Measurements from ENCODE around the gene VPS13A.

DNA sequence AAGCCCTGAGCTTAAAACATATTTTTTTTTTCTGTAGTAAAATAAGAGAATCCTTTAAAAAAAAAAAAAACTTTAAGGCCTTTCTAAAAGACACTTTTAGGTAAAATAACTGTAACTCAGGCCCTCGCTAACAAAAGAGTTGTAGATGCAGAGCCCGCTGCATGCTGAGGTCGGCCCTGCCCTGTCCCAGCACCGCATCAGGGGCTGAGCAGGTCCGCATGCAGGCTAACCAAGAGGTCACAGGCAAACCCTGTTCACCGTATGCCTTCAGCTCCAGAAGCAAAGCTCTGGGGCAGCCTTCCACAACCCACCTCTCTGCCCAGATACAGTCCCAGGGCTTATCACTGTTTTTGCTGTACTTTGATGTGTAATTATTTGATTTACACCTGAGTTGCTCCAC lies 254.7 kb downstream of the VPS13A start:
- TF ChIP-seq POLR2A (IDR thresholded peaks at IDR 0.05; ENCODE audit: borderline replicate concordance, extremely low read depth, insufficient read depth, insufficient read length) (no peak), CEBPB (IDR thresholded peaks at IDR 0.05; ENCODE audit: low read depth) (no peak), ZFX (IDR thresholded peaks at IDR 0.05) (no peak), EZH2 (IDR thresholded peaks at IDR 0.05) (no peak), EZH2phosphoT487 (IDR thresholded peaks at IDR 0.05; ENCODE audit: borderline replicate concordance) (no peak)
- TF ChIP-seq, protein P1, sequence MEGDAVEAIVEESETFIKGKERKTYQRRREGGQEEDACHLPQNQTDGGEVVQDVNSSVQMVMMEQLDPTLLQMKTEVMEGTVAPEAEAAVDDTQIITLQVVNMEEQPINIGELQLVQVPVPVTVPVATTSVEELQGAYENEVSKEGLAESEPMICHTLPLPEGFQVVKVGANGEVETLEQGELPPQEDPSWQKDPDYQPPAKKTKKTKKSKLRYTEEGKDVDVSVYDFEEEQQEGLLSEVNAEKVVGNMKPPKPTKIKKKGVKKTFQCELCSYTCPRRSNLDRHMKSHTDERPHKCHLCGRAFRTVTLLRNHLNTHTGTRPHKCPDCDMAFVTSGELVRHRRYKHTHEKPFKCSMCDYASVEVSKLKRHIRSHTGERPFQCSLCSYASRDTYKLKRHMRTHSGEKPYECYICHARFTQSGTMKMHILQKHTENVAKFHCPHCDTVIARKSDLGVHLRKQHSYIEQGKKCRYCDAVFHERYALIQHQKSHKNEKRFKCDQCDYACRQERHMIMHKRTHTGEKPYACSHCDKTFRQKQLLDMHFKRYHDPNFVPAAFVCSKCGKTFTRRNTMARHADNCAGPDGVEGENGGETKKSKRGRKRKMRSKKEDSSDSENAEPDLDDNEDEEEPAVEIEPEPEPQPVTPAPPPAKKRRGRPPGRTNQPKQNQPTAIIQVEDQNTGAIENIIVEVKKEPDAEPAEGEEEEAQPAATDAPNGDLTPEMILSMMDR (IDR thresholded peaks at IDR 0.05 in 2 of 3, conservative IDR thresholded peaks at IDR 0.05 in 1 of 3; ENCODE audit: borderline replicate concordance in 1 of 3, insufficient read depth in 1 of 3, low read depth in 2 of 3, low read length in 2 of 3): no peak
- TF ChIP-seq, protein P2, sequence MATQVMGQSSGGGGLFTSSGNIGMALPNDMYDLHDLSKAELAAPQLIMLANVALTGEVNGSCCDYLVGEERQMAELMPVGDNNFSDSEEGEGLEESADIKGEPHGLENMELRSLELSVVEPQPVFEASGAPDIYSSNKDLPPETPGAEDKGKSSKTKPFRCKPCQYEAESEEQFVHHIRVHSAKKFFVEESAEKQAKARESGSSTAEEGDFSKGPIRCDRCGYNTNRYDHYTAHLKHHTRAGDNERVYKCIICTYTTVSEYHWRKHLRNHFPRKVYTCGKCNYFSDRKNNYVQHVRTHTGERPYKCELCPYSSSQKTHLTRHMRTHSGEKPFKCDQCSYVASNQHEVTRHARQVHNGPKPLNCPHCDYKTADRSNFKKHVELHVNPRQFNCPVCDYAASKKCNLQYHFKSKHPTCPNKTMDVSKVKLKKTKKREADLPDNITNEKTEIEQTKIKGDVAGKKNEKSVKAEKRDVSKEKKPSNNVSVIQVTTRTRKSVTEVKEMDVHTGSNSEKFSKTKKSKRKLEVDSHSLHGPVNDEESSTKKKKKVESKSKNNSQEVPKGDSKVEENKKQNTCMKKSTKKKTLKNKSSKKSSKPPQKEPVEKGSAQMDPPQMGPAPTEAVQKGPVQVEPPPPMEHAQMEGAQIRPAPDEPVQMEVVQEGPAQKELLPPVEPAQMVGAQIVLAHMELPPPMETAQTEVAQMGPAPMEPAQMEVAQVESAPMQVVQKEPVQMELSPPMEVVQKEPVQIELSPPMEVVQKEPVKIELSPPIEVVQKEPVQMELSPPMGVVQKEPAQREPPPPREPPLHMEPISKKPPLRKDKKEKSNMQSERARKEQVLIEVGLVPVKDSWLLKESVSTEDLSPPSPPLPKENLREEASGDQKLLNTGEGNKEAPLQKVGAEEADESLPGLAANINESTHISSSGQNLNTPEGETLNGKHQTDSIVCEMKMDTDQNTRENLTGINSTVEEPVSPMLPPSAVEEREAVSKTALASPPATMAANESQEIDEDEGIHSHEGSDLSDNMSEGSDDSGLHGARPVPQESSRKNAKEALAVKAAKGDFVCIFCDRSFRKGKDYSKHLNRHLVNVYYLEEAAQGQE (IDR thresholded peaks at IDR 0.05; ENCODE audit: low read depth): no peak

All from HCT116 (cell line).